Loucy (cell line): ENCODE data around the gene EXD1.

Experiments used
- H2AFZ ChIP-seq: fragments of 200-600 bp; sonication (generic); 2 replicates; pipeline ENCODE4 v1.6.0; 2016; ENCODE audit warnings: antibody characterized with exemption, mild to moderate bottlenecking, low read length, moderate library complexity
- H3F3A ChIP-seq: fragments of 200-600 bp; 2 replicates; pipeline ENCODE4 v1.6.0; 2016; ENCODE audit warnings: antibody characterized with exemption, low read depth, mild to moderate bottlenecking
- H3K27me3 ChIP-seq: fragments of 200-600 bp; sonication (generic); 2 replicates; pipeline ENCODE4 v1.6.1; 2014; ENCODE audit warnings: low read length, mild to moderate bottlenecking; ENCODE audit not compliant: insufficient read depth, poor library complexity, severe bottlenecking
- H3K36me3 ChIP-seq: fragments of 200-600 bp; sonication (generic); 2 replicates; pipeline ENCODE4 v1.6.1; 2016; ENCODE audit warnings: low read length; ENCODE audit not compliant: insufficient read depth
- H3K4me1 ChIP-seq: fragments of 200-600 bp; sonication (generic); 2 replicates; pipeline ENCODE4 v1.5.1; 2014; ENCODE audit warnings: low read length, mild to moderate bottlenecking; ENCODE audit not compliant: insufficient read depth, poor library complexity, severe bottlenecking
- H3K4me2 ChIP-seq: fragments of 200-600 bp; sonication (generic); 2 replicates; pipeline ENCODE4 v1.6.0; 2014; ENCODE audit warnings: antibody characterized with exemption, low read length, low read depth, mild to moderate bottlenecking; ENCODE audit not compliant: poor library complexity, severe bottlenecking
- H3K4me3 ChIP-seq: fragments of 200-600 bp; sonication (generic); 2 replicates; pipeline ENCODE4 v1.5.1; 2014; ENCODE audit warnings: low read length, mild to moderate bottlenecking, mixed read lengths; ENCODE audit not compliant: poor library complexity, severe bottlenecking
- H3K79me2 ChIP-seq: fragments of 200-600 bp; sonication (generic); 2 replicates; pipeline ENCODE4 v1.6.1; 2014; ENCODE audit warnings: low read length; ENCODE audit not compliant: insufficient read depth
- H3K9ac ChIP-seq: fragments of 200-600 bp; sonication (generic); 2 replicates; pipeline ENCODE4 v1.6.0; 2014; ENCODE audit warnings: mild to moderate bottlenecking, low read depth, low read length, moderate library complexity; ENCODE audit not compliant: poor library complexity, severe bottlenecking
- H3K9me2 ChIP-seq: fragments of 200-600 bp; sonication (generic); replicated peaks from 2 replicates; pipeline ENCODE4 v1.6.1; 2016; ENCODE audit warnings: low read depth, low read length, mixed read lengths
- H3K9me3 ChIP-seq: fragments of 200-600 bp; sonication (generic); 2 replicates; pipeline ENCODE4 v1.6.1; 2014; ENCODE audit warnings: mild to moderate bottlenecking, antibody characterized with exemption, low read length, low read depth; ENCODE audit not compliant: insufficient read depth
- H4K20me1 ChIP-seq: fragments of 200-600 bp; sonication (generic); 2 replicates; pipeline ENCODE4 v1.6.0; 2014; ENCODE audit warnings: antibody characterized with exemption, low read length, mild to moderate bottlenecking; ENCODE audit not compliant: insufficient read depth, poor library complexity, severe bottlenecking
- EZH2phosphoT487 ChIP-seq: fragments of 200-600 bp; IDR thresholded peaks from 2 replicates; pipeline ENCODE4 v1.6.1; 2018; ENCODE audit warnings: antibody characterized with exemption, mild to moderate bottlenecking, moderate library complexity, borderline replicate concordance
- TF ChIP-seq, protein P1 (sequence below): fragments of 200-600 bp; sonication (generic); conservative IDR thresholded peaks from 2 replicates; pipeline ENCODE4 v1.5.1; 2014; ENCODE audit warnings: mild to moderate bottlenecking, antibody characterized with exemption, low read length

The EXD1 gene

DNA sequence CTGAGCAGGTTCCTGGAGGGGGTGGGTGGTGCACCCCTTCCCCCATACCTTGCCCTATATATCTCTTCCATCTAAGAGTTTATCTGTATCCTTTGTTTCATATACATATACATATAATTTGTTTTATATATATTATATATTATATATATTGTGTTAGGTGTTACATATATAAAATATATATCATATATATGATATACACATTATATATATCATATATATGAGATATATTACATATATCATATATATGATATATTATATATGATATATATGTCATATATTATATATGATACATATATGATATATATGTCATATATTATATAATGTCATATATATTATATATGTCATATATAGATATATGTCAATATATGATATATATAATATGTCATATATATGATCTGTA is 31.1 kb downstream of the EXD1 start:
- Histone ChIP-seq H3K36me3 (no peaks in the 10 kb centered on the region), H3K9ac (no peak overlapping the region), H3K9me3 (no peaks in the 10 kb centered on the region), H3F3A (no peaks in the 10 kb centered on the region), H2AFZ (no peak overlapping the region), H4K20me1 (no peaks in the 10 kb centered on the region), H3K4me2 (no peak overlapping the region), H3K4me3 (no peak overlapping the region), H3K4me1 (no peaks in the 10 kb centered on the region), H3K9me2 (no peaks in the 10 kb centered on the region), H3K79me2 (no peaks in the 10 kb centered on the region), H3K27me3 (no peaks in the 10 kb centered on the region)
- TF ChIP-seq, protein P1, sequence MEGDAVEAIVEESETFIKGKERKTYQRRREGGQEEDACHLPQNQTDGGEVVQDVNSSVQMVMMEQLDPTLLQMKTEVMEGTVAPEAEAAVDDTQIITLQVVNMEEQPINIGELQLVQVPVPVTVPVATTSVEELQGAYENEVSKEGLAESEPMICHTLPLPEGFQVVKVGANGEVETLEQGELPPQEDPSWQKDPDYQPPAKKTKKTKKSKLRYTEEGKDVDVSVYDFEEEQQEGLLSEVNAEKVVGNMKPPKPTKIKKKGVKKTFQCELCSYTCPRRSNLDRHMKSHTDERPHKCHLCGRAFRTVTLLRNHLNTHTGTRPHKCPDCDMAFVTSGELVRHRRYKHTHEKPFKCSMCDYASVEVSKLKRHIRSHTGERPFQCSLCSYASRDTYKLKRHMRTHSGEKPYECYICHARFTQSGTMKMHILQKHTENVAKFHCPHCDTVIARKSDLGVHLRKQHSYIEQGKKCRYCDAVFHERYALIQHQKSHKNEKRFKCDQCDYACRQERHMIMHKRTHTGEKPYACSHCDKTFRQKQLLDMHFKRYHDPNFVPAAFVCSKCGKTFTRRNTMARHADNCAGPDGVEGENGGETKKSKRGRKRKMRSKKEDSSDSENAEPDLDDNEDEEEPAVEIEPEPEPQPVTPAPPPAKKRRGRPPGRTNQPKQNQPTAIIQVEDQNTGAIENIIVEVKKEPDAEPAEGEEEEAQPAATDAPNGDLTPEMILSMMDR, result no peak

DNA sequence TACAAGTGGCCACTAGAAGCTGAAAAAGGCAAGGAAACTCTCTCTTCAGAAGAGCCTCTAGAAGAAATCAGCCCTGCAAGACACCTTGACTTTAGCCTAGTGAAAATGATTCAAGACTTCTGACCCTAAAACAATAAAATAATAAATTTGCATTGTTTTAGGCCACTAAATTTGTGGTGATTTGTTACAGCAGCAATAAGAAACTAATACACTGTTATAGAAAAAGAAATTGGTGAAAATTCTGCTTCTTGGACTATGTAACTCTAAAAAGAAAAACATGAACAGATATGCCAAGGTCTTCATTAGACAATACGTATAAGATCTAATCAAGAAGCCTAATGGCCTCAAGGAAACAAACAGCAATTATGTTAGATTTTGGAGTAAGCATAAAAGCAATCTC is 36.1 kb downstream of the EXD1 start:
- no peaks in the 10 kb centered on the region for H3K36me3 ChIP-seq
- no peaks in the 10 kb centered on the region for H3K79me2 ChIP-seq
- no peaks in the 10 kb centered on the region for H3F3A ChIP-seq
- TF ChIP-seq EZH2phosphoT487, result no peak
- TF ChIP-seq, protein P1, result no peak
- H3K9ac ChIP-seq, result no peak overlapping the region
- no peaks in the 10 kb centered on the region for H3K9me3 ChIP-seq
- no peak overlapping the region for H3K4me2 ChIP-seq
- no peaks in the 10 kb centered on the region for H3K9me2 ChIP-seq
- no peaks in the 10 kb centered on the region for H3K4me1 ChIP-seq
- H3K4me3 ChIP-seq, result no peak overlapping the region
- H3K27me3 ChIP-seq, result no peaks in the 10 kb centered on the region
- H4K20me1 ChIP-seq, result no peaks in the 10 kb centered on the region
- no peak overlapping the region for H2AFZ ChIP-seq

DNA sequence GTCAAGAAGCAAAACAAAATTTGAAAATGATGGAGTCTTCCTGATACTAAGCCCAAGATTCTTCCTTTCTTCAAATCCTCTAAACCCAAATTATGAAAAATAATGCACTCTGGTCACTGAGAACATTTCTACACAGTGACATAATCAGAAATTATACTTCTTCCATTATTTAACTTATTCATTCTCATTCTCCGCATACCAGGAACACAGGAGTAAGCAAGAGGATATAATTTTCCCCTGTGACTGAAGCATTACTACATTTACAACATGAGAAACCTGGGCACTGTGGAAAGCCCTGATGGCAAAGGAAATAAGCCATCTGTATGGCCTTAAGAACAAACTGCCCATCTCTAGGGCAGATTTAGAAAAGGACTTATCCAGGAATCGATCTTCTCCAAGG is 47.0 kb downstream of the EXD1 start:
- Histone ChIP-seq H3K4me3 (no peak overlapping the region), H3K27me3 (no peaks in the 10 kb centered on the region), H3K9me3 (no peaks in the 10 kb centered on the region), H3K79me2 (no peaks in the 10 kb centered on the region), H3K9ac (no peak overlapping the region), H2AFZ (peak overlapping the region; percentile 19; the same call in 1 of the 2 replicates), H3K4me1 (no peaks in the 10 kb centered on the region), H3K4me2 (no peak overlapping the region), H3F3A (no peaks in the 10 kb centered on the region), H4K20me1 (no peaks in the 10 kb centered on the region), H3K9me2 (no peaks in the 10 kb centered on the region), H3K36me3 (no peaks in the 10 kb centered on the region)
- no peak for TF ChIP-seq EZH2phosphoT487
- TF ChIP-seq, protein P1, result no peak
